IMR-90 (cell line): ENCODE results near the gene PYGM. TPM values are rescaled to one million over a fixed set of nuclear protein-coding genes. Genes with fewer than 3 reads are reported as not detected.

Experiments used
- ATAC-seq: fragments of 200-7000 bp; cut with Tn5 transposase; 2 replicates; pipeline ENCODE4 v1.9.1; 2020; ENCODE audit warnings: low read depth, mild to moderate bottlenecking, moderate library complexity
- BruUV-seq: library from RNA; stranded (reverse); fragments of 400-500 nt; replicated peaks from 2 replicates; lab custom pipeline; 2021; lab: Mats Ljungman, UMichigan
- CTCF ChIA-PET: fragments of 300-600 bp; formaldehyde crosslinking; extraction: SDS; loops from one replicate; lab custom pipeline; 2021; ENCODE audit warnings: antibody characterized with exemption; lab: Yijun Ruan, JAX
- POLR2A ChIA-PET: fragments of 300-600 bp; sonication (Branson Sonifier 250); formaldehyde crosslinking; loops from one replicate; lab custom pipeline; 2022; ENCODE audit warnings: antibody characterized with exemption; ENCODE audit not compliant: unreplicated experiment; lab: Charles Lee
- DNase-seq: peaks from one replicate; pipeline ENCODE4 v3.0.0; 2013
- H2AFZ ChIP-seq: replicated peaks from 2 replicates; pipeline ENCODE3; 2013; ENCODE audit warnings: low read length, mild to moderate bottlenecking; ENCODE audit not compliant: poor library complexity
- H2AK5ac ChIP-seq: 2 replicates; pipeline ENCODE4 v1.6.1; 2013; ENCODE audit warnings: low read depth, low read length, inconsistent platforms
- H2AK9ac ChIP-seq: replicated peaks from 2 replicates; pipeline ENCODE3; 2013; ENCODE audit warnings: mild to moderate bottlenecking, low read depth, low read length, moderate library complexity; ENCODE audit not compliant: poor library complexity
- H2BK120ac ChIP-seq: 2 replicates; pipeline ENCODE4 v1.6.1; 2013; ENCODE audit warnings: low read depth, low read length, inconsistent platforms
- H2BK15ac ChIP-seq: 3 replicates; pipeline ENCODE4 v1.6.1; 2013; ENCODE audit warnings: low read depth, low read length, inconsistent platforms
- H2BK20ac ChIP-seq: 2 replicates; pipeline ENCODE4 v1.6.1; 2013; ENCODE audit warnings: low read depth, mild to moderate bottlenecking, inconsistent platforms, low read length, moderate library complexity
- H2BK5ac ChIP-seq: 2 replicates; pipeline ENCODE4 v1.6.1; 2013; ENCODE audit warnings: mild to moderate bottlenecking, low read depth, low read length, inconsistent platforms; ENCODE audit not compliant: poor library complexity, severe bottlenecking
- H3K14ac ChIP-seq: replicated peaks from 2 replicates; pipeline ENCODE4 v1.6.1; 2013; ENCODE audit warnings: low read depth, low read length, inconsistent platforms
- H3K18ac ChIP-seq: 2 replicates; pipeline ENCODE4 v1.6.1; 2013; ENCODE audit warnings: low read depth, low read length, control low read depth
- H3K23ac ChIP-seq: 2 replicates; pipeline ENCODE4 v1.6.1; 2013; ENCODE audit warnings: low read depth, low read length, inconsistent platforms
- H3K27ac ChIP-seq: 2 replicates; pipeline ENCODE4 v1.5.1; 2013; ENCODE audit warnings: mild to moderate bottlenecking, control low read depth, low read length; ENCODE audit not compliant: insufficient read depth
- H3K27me3 ChIP-seq: 2 replicates; pipeline ENCODE4 v1.6.1; 2013; ENCODE audit warnings: low read length; ENCODE audit not compliant: control insufficient read depth, insufficient read depth
- H3K36me3 ChIP-seq: 2 replicates; pipeline ENCODE4 v1.6.1; 2013; ENCODE audit warnings: low read length, mixed read lengths; ENCODE audit not compliant: control insufficient read depth, insufficient read depth
- H3K4ac ChIP-seq: 2 replicates; pipeline ENCODE4 v1.6.1; 2013; ENCODE audit warnings: low read depth, low read length, inconsistent platforms
- H3K4me1 ChIP-seq: 2 replicates; pipeline ENCODE4 v1.6.1; 2013; ENCODE audit warnings: low read length, mixed read lengths; ENCODE audit not compliant: control insufficient read depth, insufficient read depth
- H3K4me2 ChIP-seq: 2 replicates; pipeline ENCODE4 v1.6.1; 2013; ENCODE audit warnings: low read depth, mild to moderate bottlenecking, control low read depth, low read length, moderate library complexity
- H3K4me3 ChIP-seq: 2 replicates; pipeline ENCODE4 v1.5.1; 2013; ENCODE audit warnings: low read depth, mild to moderate bottlenecking, control low read depth, low read length, moderate library complexity; ENCODE audit not compliant: insufficient read depth
- H3K56ac ChIP-seq: 2 replicates; pipeline ENCODE4 v1.6.1; 2013; ENCODE audit warnings: low read length, inconsistent platforms; ENCODE audit not compliant: insufficient read depth; ENCODE audit errors: extremely low read depth
- H3K79me1 ChIP-seq, 2 experiments: 2 replicates each; pipeline ENCODE4 v1.6.1; 2013; ENCODE audit warnings: low read length in 2 of 2, inconsistent platforms in 1 of 2, low read depth in 1 of 2
- H3K9ac ChIP-seq: 2 replicates; pipeline ENCODE4 v1.6.1; 2013; ENCODE audit warnings: low read depth, low read length, control low read depth
- H3K9me1 ChIP-seq: 2 replicates; pipeline ENCODE4 v1.6.1; 2013; ENCODE audit warnings: low read length, inconsistent platforms; ENCODE audit not compliant: insufficient read depth
- H3K9me3 ChIP-seq: 2 replicates; pipeline ENCODE4 v1.6.1; 2013; ENCODE audit warnings: low read length; ENCODE audit not compliant: control insufficient read depth, insufficient read depth
- H4K20me1 ChIP-seq: 2 replicates; pipeline ENCODE4 v1.6.1; 2013; ENCODE audit warnings: low read length, inconsistent platforms; ENCODE audit not compliant: insufficient read depth
- H4K5ac ChIP-seq: 2 replicates; pipeline ENCODE4 v1.6.1; 2013; ENCODE audit warnings: mild to moderate bottlenecking, low read depth, low read length, control low read depth
- H4K8ac ChIP-seq, 2 experiments: 2 replicates each; pipeline ENCODE4 v1.6.1; 2013; ENCODE audit warnings: low read depth in 2 of 2, low read length in 2 of 2, control low read depth in 1 of 2, inconsistent platforms in 1 of 2
- H4K91ac ChIP-seq: 2 replicates; pipeline ENCODE4 v1.6.1; 2013; ENCODE audit warnings: low read depth, low read length, inconsistent platforms; ENCODE audit not compliant: insufficient read depth
- BHLHE40 ChIP-seq: fragments of 150-350 bp; IDR thresholded peaks from 2 replicates; pipeline ENCODE4 v1.6.1; 2016; ENCODE audit warnings: mild to moderate bottlenecking, low read depth, low read length
- CTCF ChIP-seq: conservative IDR thresholded peaks from 2 replicates; pipeline ENCODE4 v1.5.1; 2012; ENCODE audit warnings: mild to moderate bottlenecking, low read depth, low read length, improper control_type of control experiment
- MAZ ChIP-seq: IDR thresholded peaks from 2 replicates; pipeline ENCODE4 v1.6.1; 2012; ENCODE audit warnings: low read depth, mild to moderate bottlenecking, low read length, improper control_type of control experiment, moderate library complexity, borderline replicate concordance
- MXI1 ChIP-seq: IDR thresholded peaks from 2 replicates; pipeline ENCODE4 v1.6.1; 2012; ENCODE audit warnings: low read depth, mild to moderate bottlenecking, low read length, moderate library complexity, borderline replicate concordance
- NFE2L2 ChIP-seq: fragments of 150-350 bp; IDR thresholded peaks from 2 replicates; pipeline ENCODE4 v1.6.1; 2016; ENCODE audit warnings: low read depth, mild to moderate bottlenecking, low read length
- POLR2A ChIP-seq: IDR thresholded peaks from 2 replicates; pipeline ENCODE4 v1.6.1; 2012; ENCODE audit warnings: mild to moderate bottlenecking, low read depth, low read length
- RCOR1 ChIP-seq: IDR thresholded peaks from 2 replicates; pipeline ENCODE4 v1.6.1; 2012; ENCODE audit warnings: mild to moderate bottlenecking, low read length, improper control_type of control experiment; ENCODE audit not compliant: insufficient replicate concordance
- SMC3 ChIP-seq: fragments of 150-350 bp; IDR thresholded peaks from 2 replicates; pipeline ENCODE4 v1.6.1; 2016; ENCODE audit warnings: low read depth, mild to moderate bottlenecking, antibody characterized with exemption, low read length, moderate library complexity
- WGBS, 2 experiments: methylation state at CpG; one replicate each; pipeline versions ENCODE4 v1.1.5 to v1.1.7; 2013; ENCODE audit warnings: missing lambda C conversion rate in 2 of 2; ENCODE audit not compliant: insufficient read length in 1 of 2; ENCODE audit errors: extremely low coverage in 2 of 2; 5-methylcytosine and 5-hydroxymethylcytosine counted together
- dilution Hi-C: fragments of 300-500 bp; cut with HindIII; formaldehyde crosslinking; loops from one replicate; pipeline ENCODE4 v1.14.3; 2018; ENCODE audit warnings: low sequenced_read_pairs; ENCODE audit not compliant: unreplicated experiment
- in situ Hi-C: fragments of 300-500 bp; cut with MboI; formaldehyde crosslinking; loops from 3 replicates; pipeline ENCODE4 v1.14.3; 2019; ENCODE audit warnings: low sequenced_read_pairs, inconsistent platforms, mixed read lengths
- intact Hi-C: fragments of 100-400 bp; cut with micrococcal nuclease; formaldehyde crosslinking; loops from 2 replicates; pipeline ENCODE4 v1.10.0; 2022
- polyA plus RNA-seq, 3 experiments: library from polyadenylated mRNA; depleted of rRNA; stranded (reverse); fragments of >200 nt; gene quantifications; 2 replicates each; pipeline ENCODE4 v1.2.3, GENCODE V29; 2012; ENCODE audit warnings: low replicate concordance in 1 of 3
- total RNA-seq: library from RNA; depleted of rRNA; stranded (reverse); fragments of >200 nt; gene quantifications from 2 replicates; pipeline ENCODE4 v1.2.3, GENCODE V29; 2012
- TF ChIP-seq, protein P1 (sequence below): fragments of 150-350 bp; IDR thresholded peaks from 2 replicates; pipeline ENCODE4 v1.6.1; 2017; ENCODE audit warnings: mild to moderate bottlenecking, antibody characterized with exemption, low read length, low read depth

PYGM gene
- total and polyA plus RNA-seq, 2 of the 4 experiments (the other 2 are of a cell fraction) = 0.18 to 0.21 TPM

- dilution Hi-C loops = no loop called here
- no peak overlapping the region for H3K27ac ChIP-seq
- no peak overlapping the region for H2BK15ac ChIP-seq
- H4K91ac ChIP-seq = no peak overlapping the region
- H2BK5ac ChIP-seq = no peak overlapping the region
- peaks cover 4 to 13% of the 10 kb centered on the region in 2 experiments; a peak in 3 of 4 replicates for H3K79me1 ChIP-seq
- intact Hi-C loops = no loop called here
- ChIA-PET POLR2A (no interaction called here), CTCF (interaction anchor here (1.0 to 1.1 kb wide), 2 partner anchors 9 to 12 kb away, joined by 3 read pairs; no protein-coding TSS in a partner anchor)
- H3K23ac ChIP-seq = no peak overlapping the region
- H3K4ac ChIP-seq = no peak overlapping the region
- in situ Hi-C loops = no loop called here
- no peak overlapping the region for H2BK120ac ChIP-seq
- H2BK20ac ChIP-seq = no peak overlapping the region
- H3K56ac ChIP-seq = no peak overlapping the region
- peaks cover 10% of the 10 kb centered on the region for H3K4me1 ChIP-seq
- H4K5ac ChIP-seq = no peak overlapping the region
- H3K18ac ChIP-seq = no peak overlapping the region
- no peak overlapping the region for H2AK5ac ChIP-seq
- no peak for DNase-seq
- no TSS peak for BruUV-seq
- H2AK9ac ChIP-seq = no peak overlapping the region
- no peak for TF ChIP-seq MXI1
- no peak for TF ChIP-seq BHLHE40
- TF ChIP-seq, protein P1, sequence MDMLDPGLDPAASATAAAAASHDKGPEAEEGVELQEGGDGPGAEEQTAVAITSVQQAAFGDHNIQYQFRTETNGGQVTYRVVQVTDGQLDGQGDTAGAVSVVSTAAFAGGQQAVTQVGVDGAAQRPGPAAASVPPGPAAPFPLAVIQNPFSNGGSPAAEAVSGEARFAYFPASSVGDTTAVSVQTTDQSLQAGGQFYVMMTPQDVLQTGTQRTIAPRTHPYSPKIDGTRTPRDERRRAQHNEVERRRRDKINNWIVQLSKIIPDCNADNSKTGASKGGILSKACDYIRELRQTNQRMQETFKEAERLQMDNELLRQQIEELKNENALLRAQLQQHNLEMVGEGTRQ = no peak
- TF ChIP-seq MAZ = no peak
- no peak for TF ChIP-seq RCOR1
- no peak for TF ChIP-seq POLR2A
- TF ChIP-seq SMC3 = no peak
- no peak for TF ChIP-seq NFE2L2
- no peak for TF ChIP-seq CTCF
- WGBS, 2 experiments = 87% methylated on average over 2 of the region's 14 CpGs; no CpG with 5 or more reads in 1 of the 2 experiments
- ATAC-seq = no peak
- H3K9me3 ChIP-seq = no peaks in the 10 kb centered on the region
- no peak overlapping the region for H3K14ac ChIP-seq
- no peak overlapping the region for H2AFZ ChIP-seq
- H3K27me3 ChIP-seq = no peaks in the 10 kb centered on the region
- H3K9ac ChIP-seq = no peak overlapping the region
- H3K4me3 ChIP-seq = no peak overlapping the region
- peaks cover 7% of the 10 kb centered on the region for H3K9me1 ChIP-seq
- H4K8ac ChIP-seq = no peak overlapping the region
- H3K36me3 ChIP-seq = peaks cover 30% of the 10 kb centered on the region
- H3K4me2 ChIP-seq = no peak overlapping the region
- H4K20me1 ChIP-seq = no peaks in the 10 kb centered on the region
Observed at GRCh38 chr11:64799623-64800302, 40.0 kb upstream of the PYGM start.
